ENCODE results near the gene CRYL1. TPM values are rescaled to one million over a fixed set of nuclear protein-coding genes. Genes with fewer than 3 reads are reported as not detected.
"Not testable (repeated sequence)": the region's sequence is repeated elsewhere in the genome, so short reads cannot be mapped to it uniquely, and the experiment has no call there.

CRYL1 gene
- total and polyA plus RNA-seq, 5 donors from 2014 or later: 16.2 to 55.0 (median 53.6) TPM

DNA sequence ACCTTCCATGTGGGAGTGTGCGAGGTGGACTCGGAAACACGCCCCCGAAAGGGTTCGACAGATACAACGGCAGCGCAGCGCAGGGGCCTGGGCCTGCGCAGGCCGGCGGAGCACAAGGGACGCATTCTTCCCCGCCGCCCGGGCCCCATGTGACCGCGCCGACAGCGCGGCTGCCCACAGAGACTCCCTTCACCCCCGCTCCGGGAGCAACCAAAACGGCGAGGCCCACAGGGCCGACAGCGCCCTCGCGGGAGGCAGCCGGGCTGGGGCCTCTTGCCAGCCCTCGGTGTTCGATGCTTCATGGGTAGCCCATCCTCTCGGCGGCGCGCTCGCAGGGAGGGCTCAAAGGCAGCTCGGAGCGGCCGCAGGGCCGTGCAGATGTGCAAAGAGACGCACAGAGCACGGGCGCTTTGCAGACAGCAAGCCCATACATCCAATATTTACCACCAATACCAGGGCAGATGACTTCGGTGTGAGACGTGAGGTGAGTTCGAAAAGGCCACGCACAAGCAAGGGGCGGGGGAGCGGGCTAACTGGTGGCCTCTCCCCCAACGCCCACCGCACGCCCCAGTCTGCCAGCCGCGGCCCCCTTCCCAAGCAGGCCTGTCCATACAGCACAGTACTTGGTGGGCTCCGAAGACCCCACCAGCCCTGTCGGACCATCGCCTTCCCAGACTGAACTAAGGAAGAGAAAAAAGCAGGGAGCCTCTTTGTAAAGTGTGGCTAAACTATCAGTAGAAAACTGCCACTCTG, 89.9 kb downstream of the CRYL1 start:
- Histone ChIP-seq H3K27ac (ENCODE audit: insufficient read depth, low read length, poor library complexity, severe bottlenecking) (no peak overlapping the region), H3K9me3 (ENCODE audit: control insufficient read depth in 2 of 2, low read length in 2 of 2) (no peaks in the 10 kb centered on the region), H3K36me3 (ENCODE audit: control insufficient read depth, insufficient read depth, low read length) (peaks cover 7% of the 10 kb centered on the region), H3K4me1 (ENCODE audit: control insufficient read depth, insufficient read depth, low read length, poor library complexity, severe bottlenecking) (no peaks in the 10 kb centered on the region), H3K27me3 (ENCODE audit: control insufficient read depth, insufficient read depth, low read length) (no peaks in the 10 kb centered on the region), H3K4me3 (ENCODE audit: low read depth, low read length) (no peak overlapping the region)
- ATAC-seq (ENCODE audit: low read depth in 2 of 2) (no peak), DNase-seq (no peak)
- no peak overlapping the region for H3K27ac Mint-ChIP-seq
- H3K4me3 Mint-ChIP-seq: no peak overlapping the region
- peaks cover 46% of the 10 kb centered on the region for H3K36me3 Mint-ChIP-seq
- no peaks in the 10 kb centered on the region for H3K9me3 Mint-ChIP-seq
- H3K4me1 Mint-ChIP-seq: peaks cover 0 to 4% (median 0%) of the 10 kb centered on the region in 4 donors
- H3K27me3 Mint-ChIP-seq: no peaks in the 10 kb centered on the region

DNA sequence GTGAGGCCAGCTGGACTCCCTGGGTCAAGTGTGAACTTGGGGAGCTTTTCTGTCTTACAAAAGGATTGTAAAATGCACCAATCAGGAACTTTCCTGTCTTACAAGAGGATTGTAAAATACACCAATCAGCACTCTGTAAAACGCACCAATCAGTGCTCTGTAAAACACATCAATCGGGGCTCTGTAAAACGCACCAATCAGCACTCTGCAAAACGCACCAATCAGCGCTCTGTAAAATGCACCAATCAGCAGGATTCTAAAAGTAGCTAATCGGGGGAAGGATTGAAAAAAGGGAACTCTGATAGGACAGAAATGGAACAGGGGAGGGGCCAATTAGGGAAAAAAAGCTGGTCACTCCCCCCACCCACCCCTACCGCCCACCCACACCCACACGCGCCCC, 91.4 kb downstream of the CRYL1 start:
- ATAC-seq (ENCODE audit: low read depth in 2 of 2); H3K9me3 ChIP-seq (ENCODE audit: control insufficient read depth in 2 of 2, low read length in 2 of 2); H3K9me3 Mint-ChIP-seq; H3K27ac ChIP-seq (ENCODE audit: insufficient read depth, low read length, poor library complexity, severe bottlenecking); H3K4me1 ChIP-seq (ENCODE audit: control insufficient read depth, insufficient read depth, low read length, poor library complexity, severe bottlenecking); H3K27me3 Mint-ChIP-seq; DNase-seq; H3K4me1 Mint-ChIP-seq; H3K27me3 ChIP-seq (ENCODE audit: control insufficient read depth, insufficient read depth, low read length); H3K4me3 Mint-ChIP-seq; H3K36me3 ChIP-seq (ENCODE audit: control insufficient read depth, insufficient read depth, low read length); H3K4me3 ChIP-seq (ENCODE audit: low read depth, low read length): not testable (repeated sequence)
- peaks cover 49% of the 10 kb centered on the region for H3K36me3 Mint-ChIP-seq
- peak overlapping the region in 2 of 3 donors; percentile 75 to 81 for H3K27ac Mint-ChIP-seq

DNA sequence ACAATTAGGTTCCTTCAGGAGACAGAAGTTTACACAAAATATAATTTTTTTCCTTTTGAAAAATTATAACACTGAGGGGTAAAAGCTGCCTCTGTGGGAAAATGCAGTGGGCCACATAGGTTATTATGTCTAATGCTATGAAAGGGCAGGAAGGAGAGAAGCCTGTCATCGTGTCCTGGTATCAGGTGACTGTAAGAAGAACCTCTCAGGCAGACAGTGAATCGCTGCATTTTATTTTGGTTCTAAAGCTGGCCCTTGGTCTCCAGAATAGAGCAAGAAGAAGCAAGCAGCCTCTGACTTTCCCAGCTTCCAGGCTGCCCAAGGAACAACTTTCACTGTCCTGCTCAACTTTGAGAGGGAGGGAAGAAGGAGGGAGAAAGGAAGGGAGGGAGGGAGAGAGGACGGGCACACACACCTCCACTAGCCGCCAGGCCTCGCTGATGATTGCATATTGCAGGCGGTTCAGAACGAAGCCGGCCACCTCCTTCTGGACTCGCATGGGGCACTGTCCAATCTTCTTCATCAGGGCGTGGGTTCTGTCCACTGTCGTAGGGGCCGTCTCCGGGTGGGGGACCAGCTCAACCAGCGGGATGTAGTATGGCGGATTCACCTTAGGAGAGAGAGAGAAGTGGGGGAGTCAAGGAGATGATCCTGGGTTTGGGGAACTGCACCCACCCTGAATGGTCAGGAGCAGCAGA, 93.8 kb downstream of the CRYL1 start:
- Mint-ChIP-seq H3K4me3 (no peak overlapping the region), H3K27me3 (no peaks in the 10 kb centered on the region), H3K36me3 (peaks cover 51% of the 10 kb centered on the region), H3K27ac (peak overlapping the region in 2 of 3 donors; percentile 31 to 81), H3K4me1 (peaks cover 0 to 8% (median 2%) of the 10 kb centered on the region in 4 donors), H3K9me3 (no peaks in the 10 kb centered on the region)
- Histone ChIP-seq H3K27me3 (ENCODE audit: control insufficient read depth, insufficient read depth, low read length) (no peaks in the 10 kb centered on the region), H3K4me3 (ENCODE audit: low read depth, low read length) (no peak overlapping the region), H3K27ac (ENCODE audit: insufficient read depth, low read length, poor library complexity, severe bottlenecking) (no peak overlapping the region), H3K9me3 (ENCODE audit: control insufficient read depth in 2 of 2, low read length in 2 of 2) (no peaks in the 10 kb centered on the region), H3K4me1 (ENCODE audit: control insufficient read depth, insufficient read depth, low read length, poor library complexity, severe bottlenecking) (no peaks in the 10 kb centered on the region), H3K36me3 (ENCODE audit: control insufficient read depth, insufficient read depth, low read length) (peaks cover 9% of the 10 kb centered on the region)
- ATAC-seq (ENCODE audit: low read depth in 2 of 2) (no peak), DNase-seq (no peak)

DNA sequence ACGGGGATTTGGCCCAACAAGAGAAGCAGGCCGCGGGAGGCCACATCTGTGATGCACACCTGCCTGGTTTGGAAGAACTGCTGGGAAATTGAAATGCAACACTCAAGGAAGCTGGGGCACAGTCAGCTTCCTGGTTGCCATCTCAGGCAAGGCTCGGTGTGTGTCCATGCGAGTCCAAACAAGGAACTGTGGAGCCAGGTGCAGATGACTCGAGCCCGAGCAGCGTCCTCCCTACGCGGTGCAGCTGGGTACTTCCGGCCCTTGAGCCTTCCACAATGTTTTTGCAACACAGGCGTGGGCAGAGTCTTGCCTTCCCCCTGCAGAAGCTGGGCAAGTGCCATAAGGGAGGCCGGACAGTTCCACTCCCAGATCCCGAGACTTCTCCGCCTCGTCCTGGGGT, 94.6 kb downstream of the CRYL1 start:
- no peak for DNase-seq
- Histone ChIP-seq H3K9me3 (ENCODE audit: control insufficient read depth in 2 of 2, low read length in 2 of 2) (no peaks in the 10 kb centered on the region), H3K4me1 (ENCODE audit: control insufficient read depth, insufficient read depth, low read length, poor library complexity, severe bottlenecking) (no peaks in the 10 kb centered on the region), H3K27me3 (ENCODE audit: control insufficient read depth, insufficient read depth, low read length) (no peaks in the 10 kb centered on the region), H3K36me3 (ENCODE audit: control insufficient read depth, insufficient read depth, low read length) (peaks cover 12% of the 10 kb centered on the region), H3K4me3 (ENCODE audit: low read depth, low read length) (no peak overlapping the region), H3K27ac (ENCODE audit: insufficient read depth, low read length, poor library complexity, severe bottlenecking) (no peak overlapping the region)
- Mint-ChIP-seq H3K4me1 (peaks cover 0 to 8% (median 2%) of the 10 kb centered on the region in 4 donors), H3K9me3 (no peaks in the 10 kb centered on the region), H3K27me3 (no peaks in the 10 kb centered on the region), H3K27ac (no peak overlapping the region), H3K36me3 (peaks cover 55% of the 10 kb centered on the region), H3K4me3 (no peak overlapping the region)
- ATAC-seq (ENCODE audit: low read depth in 2 of 2): no peak

DNA sequence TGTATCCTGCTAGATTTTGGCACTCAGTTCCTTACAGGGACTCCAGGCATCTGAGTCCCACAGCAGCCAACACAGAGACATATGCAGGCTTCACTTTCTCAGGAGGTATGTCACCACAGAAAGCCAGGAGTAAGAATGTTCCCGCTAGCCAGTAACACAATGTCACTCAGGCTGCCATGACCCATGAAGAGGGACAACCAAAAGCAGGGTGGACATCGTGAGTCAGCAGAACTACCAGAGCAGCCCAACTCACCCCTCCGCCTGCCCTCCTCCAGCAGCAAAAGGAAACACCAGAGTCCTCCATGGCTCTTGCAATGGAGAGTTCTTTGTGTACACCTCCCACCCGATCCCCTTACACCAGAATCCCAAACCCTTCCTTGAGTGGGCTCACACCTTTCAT, 95.4 kb downstream of the CRYL1 start:
- H3K27me3 ChIP-seq (ENCODE audit: control insufficient read depth, insufficient read depth, low read length): no peaks in the 10 kb centered on the region
- no peaks in the 10 kb centered on the region for H3K4me1 ChIP-seq (ENCODE audit: control insufficient read depth, insufficient read depth, low read length, poor library complexity, severe bottlenecking)
- Mint-ChIP-seq H3K4me3 (no peak overlapping the region), H3K27me3 (no peaks in the 10 kb centered on the region), H3K36me3 (peaks cover 61% of the 10 kb centered on the region), H3K27ac (peak overlapping the region in 1 of 3 donors; percentile 59), H3K9me3 (no peaks in the 10 kb centered on the region), H3K4me1 (peaks cover 0 to 8% (median 2%) of the 10 kb centered on the region in 4 donors)
- no peak overlapping the region for H3K27ac ChIP-seq (ENCODE audit: insufficient read depth, low read length, poor library complexity, severe bottlenecking)
- ATAC-seq (ENCODE audit: low read depth in 2 of 2): no peak
- H3K4me3 ChIP-seq (ENCODE audit: low read depth, low read length): no peak overlapping the region
- no peak for DNase-seq
- no peaks in the 10 kb centered on the region for H3K9me3 ChIP-seq (ENCODE audit: control insufficient read depth in 2 of 2, low read length in 2 of 2)
- H3K36me3 ChIP-seq (ENCODE audit: control insufficient read depth, insufficient read depth, low read length): peaks cover 12% of the 10 kb centered on the region

DNA sequence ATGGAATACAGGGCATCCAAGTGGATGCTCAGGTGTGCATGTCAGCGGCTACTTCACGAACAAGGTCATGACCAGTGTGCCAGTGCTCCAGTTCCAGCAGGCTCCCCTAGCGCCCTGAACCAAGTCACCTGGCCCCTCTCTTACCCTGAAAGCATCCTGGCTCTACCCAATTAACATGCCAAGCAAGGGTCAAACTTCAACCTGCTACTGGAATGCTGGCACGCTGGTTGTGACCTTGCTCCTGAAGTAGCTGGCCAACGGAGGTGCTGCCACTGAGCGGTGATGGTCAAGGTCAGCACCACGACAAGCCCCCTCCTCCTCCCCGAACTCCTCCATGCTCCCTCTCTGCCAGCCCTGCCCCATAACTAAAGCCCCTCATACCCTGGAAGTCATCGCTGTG, 96.0 kb downstream of the CRYL1 start:
- H3K4me1 Mint-ChIP-seq: peaks cover 0 to 8% (median under 1%) of the 10 kb centered on the region in 4 donors

DNA sequence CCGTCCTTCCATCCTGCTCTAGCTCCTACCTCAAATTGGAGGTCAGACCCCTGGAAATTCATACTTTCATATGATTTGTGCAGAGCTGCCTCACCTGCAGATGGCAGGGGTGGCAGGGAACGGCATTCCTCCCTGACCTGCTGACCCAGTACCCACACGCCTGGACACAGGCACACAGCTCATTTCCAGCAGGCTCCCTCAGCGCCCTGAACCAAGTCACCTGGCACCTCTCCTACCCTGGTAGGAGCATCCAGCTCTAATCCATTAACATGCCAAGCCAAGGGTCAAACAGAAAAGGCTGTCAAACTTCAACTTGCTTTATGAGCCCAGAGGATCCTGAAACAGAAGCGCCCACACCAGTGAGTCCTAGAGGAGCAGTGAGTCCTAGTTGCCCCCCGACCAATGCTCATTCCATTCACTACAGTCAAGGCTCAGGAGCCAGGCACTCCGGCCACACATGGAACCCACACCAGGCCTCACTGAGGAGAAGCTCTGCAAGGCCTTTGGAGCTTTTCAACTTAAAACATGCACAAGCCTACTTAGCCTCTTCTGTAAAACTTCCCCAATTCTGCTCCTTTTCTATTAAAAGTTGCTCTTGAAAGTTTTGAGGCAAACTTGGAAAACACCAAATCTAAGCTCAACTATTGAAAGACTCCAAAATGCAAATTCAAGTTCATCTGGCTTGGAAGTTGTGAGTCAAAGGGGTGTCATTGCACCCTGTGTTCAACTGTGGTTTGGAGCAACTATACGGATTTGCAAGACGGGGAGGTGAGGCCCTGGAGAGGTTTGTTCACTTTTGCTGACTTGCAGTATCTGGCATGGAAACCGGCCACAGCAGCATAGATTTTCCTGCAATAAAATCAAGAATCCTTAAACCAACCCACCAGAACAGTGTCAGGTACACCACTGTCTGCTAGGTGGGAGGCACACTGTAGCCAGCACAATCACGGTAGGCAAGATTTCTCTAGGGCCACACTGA, 96.7 kb downstream of the CRYL1 start:
- Mint-ChIP-seq H3K9me3 (no peaks in the 10 kb centered on the region), H3K4me3 (no peak overlapping the region), H3K4me1 (peaks cover 0 to 8% (median 0%) of the 10 kb centered on the region in 4 donors), H3K27ac (no peak overlapping the region), H3K27me3 (no peaks in the 10 kb centered on the region), H3K36me3 (peaks cover 65% of the 10 kb centered on the region)
- Histone ChIP-seq H3K27me3 (ENCODE audit: control insufficient read depth, insufficient read depth, low read length) (no peaks in the 10 kb centered on the region), H3K27ac (ENCODE audit: insufficient read depth, low read length, poor library complexity, severe bottlenecking) (no peak overlapping the region), H3K36me3 (ENCODE audit: control insufficient read depth, insufficient read depth, low read length) (peaks cover 15% of the 10 kb centered on the region), H3K4me3 (ENCODE audit: low read depth, low read length) (no peak overlapping the region), H3K9me3 (ENCODE audit: control insufficient read depth in 2 of 2, low read length in 2 of 2) (no peaks in the 10 kb centered on the region), H3K4me1 (ENCODE audit: control insufficient read depth, insufficient read depth, low read length, poor library complexity, severe bottlenecking) (no peaks in the 10 kb centered on the region)
- no peak for DNase-seq
- no peak for ATAC-seq (ENCODE audit: low read depth in 2 of 2)

More for the DNA sequence above, 96.0 kb downstream of the CRYL1 start:
- no peaks in the 10 kb centered on the region for H3K27me3 Mint-ChIP-seq
- H3K4me3 ChIP-seq (ENCODE audit: low read depth, low read length): no peak overlapping the region
- H3K27ac ChIP-seq (ENCODE audit: insufficient read depth, low read length, poor library complexity, severe bottlenecking): no peak overlapping the region
- H3K27ac Mint-ChIP-seq: no peak overlapping the region
- H3K27me3 ChIP-seq (ENCODE audit: control insufficient read depth, insufficient read depth, low read length): no peaks in the 10 kb centered on the region
- DNase-seq: no peak
- no peak overlapping the region for H3K4me3 Mint-ChIP-seq
- H3K9me3 ChIP-seq (ENCODE audit: control insufficient read depth in 2 of 2, low read length in 2 of 2): no peaks in the 10 kb centered on the region
- no peaks in the 10 kb centered on the region for H3K9me3 Mint-ChIP-seq
- H3K4me1 ChIP-seq (ENCODE audit: control insufficient read depth, insufficient read depth, low read length, poor library complexity, severe bottlenecking): no peaks in the 10 kb centered on the region
- no peak for ATAC-seq (ENCODE audit: low read depth in 2 of 2)
- peaks cover 15% of the 10 kb centered on the region for H3K36me3 ChIP-seq (ENCODE audit: control insufficient read depth, insufficient read depth, low read length)
- peaks cover 64% of the 10 kb centered on the region for H3K36me3 Mint-ChIP-seq

Data from CD4-positive, CD25-positive, alpha-beta regulatory T cell (primary cell).